Caco-2 (cell line): ENCODE measurements around the gene PHF13. TPM values are rescaled to one million over a fixed set of nuclear protein-coding genes. Genes with fewer than 3 reads are reported as not detected.

Source experiments
- BruUV-seq: library from RNA; stranded (reverse); fragments of 400-500 nt; replicated peaks from 2 replicates; lab custom pipeline; 2021; lab: Mats Ljungman, UMichigan
- CTCF ChIA-PET: fragments of 300-600 bp; sonication (Branson Sonifier 250); formaldehyde crosslinking; loops from one replicate; lab custom pipeline; 2022; ENCODE audit warnings: antibody characterized with exemption; lab: Charles Lee
- POLR2A ChIA-PET: fragments of 300-600 bp; sonication (Branson Sonifier 250); formaldehyde crosslinking; loops from one replicate; lab custom pipeline; 2022; ENCODE audit warnings: antibody characterized with exemption; lab: Charles Lee
- DNase-seq, 2 experiments: peaks; one replicate each; pipeline versions ENCODE4 v3.0.0 to v3.0.0-alpha.2; 2020 to 2022
- H3K27me3 ChIP-seq: replicated peaks from 2 replicates; pipeline ENCODE4 v1.6.0; 2011; ENCODE audit warnings: low read length; ENCODE audit not compliant: control insufficient read depth, insufficient read depth
- H3K36me3 ChIP-seq: 2 replicates; pipeline ENCODE4 v1.5.1; 2011; ENCODE audit warnings: low read length; ENCODE audit not compliant: control insufficient read depth, insufficient read depth
- H3K4me1 ChIP-seq: fragments of 250-450 bp; sonication (Bioruptor Pico); 2 replicates; pipeline ENCODE4 v1.5.1; 2020; ENCODE audit warnings: mild to moderate bottlenecking
- H3K4me3 ChIP-seq: 2 replicates; pipeline ENCODE4 v1.5.1; 2011; ENCODE audit warnings: low read depth, mild to moderate bottlenecking, control low read depth, low read length
- H3K9me3 ChIP-seq: fragments of 250-450 bp; sonication (Bioruptor Pico); 2 replicates; pipeline ENCODE4 v1.5.1; 2020; ENCODE audit warnings: mild to moderate bottlenecking, moderate library complexity
- H3K27ac Mint-ChIP-seq: one replicate; pipeline ENCODE4 v1.8.0; 2022; ENCODE audit warnings: mixed read lengths; ENCODE audit not compliant: unreplicated experiment
- H3K27me3 Mint-ChIP-seq: one replicate; pipeline ENCODE4 v1.8.0; 2022; ENCODE audit warnings: mixed read lengths; ENCODE audit not compliant: insufficient read depth, unreplicated experiment
- H3K36me3 Mint-ChIP-seq: one replicate; pipeline ENCODE4 v1.8.0; 2022; ENCODE audit warnings: mild to moderate bottlenecking, mixed read lengths; ENCODE audit not compliant: insufficient read depth, unreplicated experiment
- H3K4me1 Mint-ChIP-seq: one replicate; pipeline ENCODE4 v1.8.0; 2022; ENCODE audit warnings: low read depth, mixed read lengths; ENCODE audit not compliant: unreplicated experiment
- H3K4me3 Mint-ChIP-seq: one replicate; pipeline ENCODE4 v1.8.0; 2022; ENCODE audit warnings: mild to moderate bottlenecking, moderate library complexity, mixed read lengths; ENCODE audit not compliant: unreplicated experiment
- H3K9me3 Mint-ChIP-seq: one replicate; pipeline ENCODE4 v1.8.0; 2022; ENCODE audit warnings: mixed read lengths; ENCODE audit not compliant: unreplicated experiment
- CTCF ChIP-seq, 2 experiments: fragments of 200-600 bp in 1 of 2; IDR thresholded peaks; 1 replicate in 1 of 2; 2 replicates in 1 of 2; pipeline versions ENCODE4 v1.5.1 to v1.8.0; 2011 to 2022; ENCODE audit warnings: antibody characterized with exemption in 1 of 2, control low read depth in 1 of 2, inconsistent platforms in 1 of 2, low read depth in 1 of 2, low read length in 1 of 2, mild to moderate bottlenecking in 1 of 2, moderate library complexity in 1 of 2; ENCODE audit not compliant: insufficient read depth in 1 of 2, severe bottlenecking in 1 of 2, unreplicated experiment in 1 of 2
- intact Hi-C: fragments of 100-400 bp; cut with micrococcal nuclease; formaldehyde crosslinking; loops from one replicate; pipeline ENCODE4 v1.10.0; 2022; ENCODE audit not compliant: unreplicated experiment
- total RNA-seq: library from RNA; stranded (reverse); gene quantifications from 2 replicates; pipeline ENCODE4 v1.2.3, GENCODE V29; 2022

The PHF13 gene
- total RNA-seq, 1 experiment from 2014 or later, result 21.8 TPM

GRCh38 chr1:6601923-6602668 lies 11.4 kb upstream of the PHF13 start:
- POLR2A ChIA-PET, result interaction anchor here (0.6 to 1.0 kb wide), 2 partner anchors 14 to 80 kb away, joined by 3 to 4 read pairs; no protein-coding TSS in a partner anchor
- CTCF ChIA-PET, result interaction anchor here (0.5 to 0.6 kb wide), 2 partner anchors 54 to 192 kb away, joined by 3 to 6 read pairs; no protein-coding TSS in a partner anchor
- peaks cover 6% of the 10 kb centered on the region for H3K36me3 ChIP-seq
- H3K9me3 Mint-ChIP-seq, result no peaks in the 10 kb centered on the region
- intact Hi-C loops, result loop anchor here (10.0 kb wide), 2 partner anchors 47 to 107 kb away; partner anchors contain the start of genes NOL9, PLEKHG5 and TAS1R1
- peaks cover 9% of the 10 kb centered on the region; the same call in 1 of the 2 replicates for H3K4me1 ChIP-seq
- H3K9me3 ChIP-seq, result no peaks in the 10 kb centered on the region
- DNase-seq, result peak in 1 of 2 experiments; percentile 38
- H3K4me3 ChIP-seq, result peak overlapping the region; percentile 56
- no TSS peak for BruUV-seq
- TF ChIP-seq CTCF (IDR thresholded peaks at IDR 0.05; ENCODE audit: insufficient read depth in 1 of 2, low read depth in 1 of 2, low read length in 1 of 2, severe bottlenecking in 1 of 2, unreplicated experiment in 1 of 2), result no peak
- peaks cover 50% of the 10 kb centered on the region for H3K36me3 Mint-ChIP-seq
- no peaks in the 10 kb centered on the region for H3K4me1 Mint-ChIP-seq
- H3K4me3 Mint-ChIP-seq, result peak overlapping the region; percentile 96
- H3K27ac Mint-ChIP-seq, result peak overlapping the region; percentile 97
- H3K27me3 Mint-ChIP-seq, result no peaks in the 10 kb centered on the region
- H3K27me3 ChIP-seq, result no peaks in the 10 kb centered on the region

GRCh38 chr1:6602669-6603237 lies 10.8 kb upstream of the PHF13 start, which contains the start of gene KLHL21:
TSS of gene KLHL21 (minus strand) at chr1:6602869. CDS start at chr1:6602817, 52 bp downstream.
- Mint-ChIP-seq H3K27me3 (no peaks in the 10 kb centered on the region), H3K4me1 (no peaks in the 10 kb centered on the region), H3K36me3 (peaks cover 44% of the 10 kb centered on the region), H3K27ac (peak within 1 kb of the TSS; percentile 97), H3K9me3 (no peaks in the 10 kb centered on the region), H3K4me3 (peak within 1 kb of the TSS; percentile 96)
- ChIA-PET CTCF (interaction anchor here (0.6 kb wide), 1 partner anchor 53 kb away, joined by 3 read pairs; no protein-coding TSS in a partner anchor), POLR2A (interaction anchor here (0.9 to 1.5 kb wide), 3 partner anchors 11 to 98 kb away, joined by 3 to 4 read pairs (median 3); partner anchors contain the start of gene DNAJC11)
- H3K36me3 ChIP-seq, result peaks cover 3% of the 10 kb centered on the region
- no peaks in the 10 kb centered on the region for H3K9me3 ChIP-seq
- DNase-seq, result peak; percentile 86 to 90
- peak within 1 kb of the TSS; percentile 56 for H3K4me3 ChIP-seq
- intact Hi-C loops, result loop anchor here (10.0 kb wide), 2 partner anchors 48 to 108 kb away; partner anchors contain the start of genes NOL9, PLEKHG5 and TAS1R1
- no peak for TF ChIP-seq CTCF (IDR thresholded peaks at IDR 0.05; ENCODE audit: insufficient read depth in 1 of 2, low read depth in 1 of 2, low read length in 1 of 2, severe bottlenecking in 1 of 2, unreplicated experiment in 1 of 2)
- peaks cover 9% of the 10 kb centered on the region; the same call in 1 of the 2 replicates for H3K4me1 ChIP-seq
- BruUV-seq, result no TSS peak
- H3K27me3 ChIP-seq, result no peaks in the 10 kb centered on the region
